ENCODE measurements around the gene UNC13C.

Gene UNC13C

DNA sequence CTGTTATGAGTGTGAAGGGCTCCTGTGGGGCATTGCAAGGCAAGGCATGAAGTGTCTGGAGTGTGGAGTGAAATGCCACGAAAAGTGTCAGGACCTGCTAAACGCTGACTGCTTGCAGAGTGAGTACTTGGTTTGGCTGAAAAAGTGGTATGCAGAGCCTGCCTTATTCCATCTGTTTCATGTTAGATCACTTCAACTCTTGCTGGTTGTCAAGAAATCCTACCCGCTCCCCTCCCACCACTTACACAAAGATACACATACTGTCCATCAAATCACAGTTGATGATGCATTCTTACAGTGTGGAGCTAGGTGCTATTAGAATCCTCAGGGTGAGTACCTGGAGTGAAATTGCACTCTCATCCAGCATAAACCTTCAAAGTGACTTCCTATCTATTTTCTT, 272.1 kb downstream of the UNC13C start:
- FAIRE-seq (no peak), DNase-seq (ENCODE audit: insufficient read length) (no peak)
- TF ChIP-seq POLR2A (IDR thresholded peaks at IDR 0.05; ENCODE audit: low read depth, low read length), result no peak
- TF ChIP-seq TAF1 (IDR thresholded peaks at IDR 0.05; ENCODE audit: borderline replicate concordance, low read depth, low read length), result no peak
- no peak for TF ChIP-seq POLR2AphosphoS5 (IDR thresholded peaks at IDR 0.05; ENCODE audit: low read depth, low read length)

DNA sequence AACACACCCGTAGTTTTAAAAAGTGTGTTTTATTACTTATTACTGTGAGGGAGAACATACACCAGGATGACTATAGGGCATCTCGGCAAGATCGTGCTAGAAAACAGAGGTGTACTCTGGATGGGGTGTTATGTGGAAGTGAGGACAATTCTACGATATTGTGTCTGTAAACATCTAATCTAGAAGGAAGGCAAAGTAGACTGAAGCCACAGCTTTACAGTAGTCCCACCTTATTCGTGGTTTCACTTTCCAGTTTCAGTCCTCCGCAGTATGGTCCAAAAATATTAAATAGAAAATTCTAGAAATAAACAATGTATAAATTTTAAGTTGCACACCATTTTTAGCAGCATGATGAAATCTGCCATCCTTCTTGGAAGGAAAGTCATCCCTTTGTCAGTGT, 277.9 kb downstream of the UNC13C start:
- no peak for DNase-seq (ENCODE audit: insufficient read length)
- no peak for FAIRE-seq
- no peak for TF ChIP-seq POLR2A (IDR thresholded peaks at IDR 0.05; ENCODE audit: low read depth, low read length)

DNA sequence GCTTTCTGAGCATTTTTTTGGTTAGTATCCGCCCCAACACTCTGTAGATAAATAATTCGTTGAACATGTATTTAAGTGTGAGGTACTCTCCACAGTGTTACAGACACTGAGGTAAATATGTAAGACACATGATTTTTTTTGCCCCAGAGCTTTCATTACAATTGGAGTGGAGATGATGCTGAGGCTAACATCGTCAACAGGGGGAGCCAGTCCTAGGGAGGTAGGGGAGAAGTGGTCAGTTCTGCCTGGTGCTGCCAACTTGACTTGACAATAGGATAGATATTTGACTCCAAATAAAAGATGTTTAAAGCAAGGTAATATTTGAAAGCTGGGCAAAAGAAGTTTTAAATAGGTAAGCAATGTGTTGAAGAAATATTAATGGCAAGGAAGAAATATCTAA, 295.7 kb downstream of the UNC13C start:
- TF ChIP-seq TAF1 (IDR thresholded peaks at IDR 0.05; ENCODE audit: borderline replicate concordance, low read depth, low read length) (no peak), POLR2A (IDR thresholded peaks at IDR 0.05; ENCODE audit: low read depth, low read length) (no peak), POLR2AphosphoS5 (IDR thresholded peaks at IDR 0.05; ENCODE audit: low read depth, low read length) (no peak)
- FAIRE-seq (no peak), DNase-seq (ENCODE audit: insufficient read length) (no peak)

DNA sequence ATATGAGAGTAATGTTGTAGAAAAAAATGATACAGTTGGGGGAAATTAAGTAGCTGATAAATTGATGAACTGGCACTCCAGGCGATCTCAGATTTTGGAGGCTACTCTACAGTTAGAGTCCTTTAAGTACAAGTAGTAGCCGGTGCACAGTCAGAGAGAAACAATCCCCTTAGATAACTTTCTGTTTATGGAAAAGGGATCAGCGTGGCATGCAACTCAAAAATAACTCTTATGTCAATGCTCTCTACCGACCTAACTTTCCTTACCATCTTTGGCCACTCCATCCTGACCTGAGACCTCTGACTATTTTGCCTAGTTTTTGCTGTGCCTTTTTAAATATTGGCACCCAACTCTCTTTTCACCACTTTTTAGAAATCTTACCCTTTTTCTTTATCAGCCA, 299.6 kb downstream of the UNC13C start:
- DNase-seq (ENCODE audit: insufficient read length) (no peak), FAIRE-seq (no peak)
- no peak for TF ChIP-seq POLR2AphosphoS5 (IDR thresholded peaks at IDR 0.05; ENCODE audit: low read depth, low read length)
- TF ChIP-seq TAF1 (IDR thresholded peaks at IDR 0.05; ENCODE audit: borderline replicate concordance, low read depth, low read length), result no peak
- TF ChIP-seq POLR2A (IDR thresholded peaks at IDR 0.05; ENCODE audit: low read depth, low read length), result no peak

DNA sequence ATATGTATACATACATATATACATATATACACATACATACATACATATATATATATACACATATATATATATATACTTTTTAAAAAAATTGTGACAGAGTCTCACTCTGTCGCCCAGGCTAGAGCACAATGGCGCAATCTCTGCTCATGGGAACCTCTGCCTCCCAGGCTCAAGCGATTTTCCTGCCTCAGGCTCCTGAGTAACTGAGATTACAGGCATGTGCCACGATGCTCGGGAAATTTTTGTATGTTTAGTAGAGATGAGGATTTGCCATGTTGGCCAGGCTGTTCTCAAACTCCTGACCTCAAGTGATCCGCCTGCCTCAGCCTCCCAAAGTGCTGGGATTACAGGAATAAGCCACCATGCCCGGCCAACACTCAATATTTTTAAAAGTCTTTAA, 302.5 kb downstream of the UNC13C start:
- no peak for TF ChIP-seq POLR2A (IDR thresholded peaks at IDR 0.05; ENCODE audit: low read depth, low read length)
- no peak for TF ChIP-seq POLR2AphosphoS5 (IDR thresholded peaks at IDR 0.05; ENCODE audit: low read depth, low read length)
- no peak for TF ChIP-seq TAF1 (IDR thresholded peaks at IDR 0.05; ENCODE audit: borderline replicate concordance, low read depth, low read length)

DNA sequence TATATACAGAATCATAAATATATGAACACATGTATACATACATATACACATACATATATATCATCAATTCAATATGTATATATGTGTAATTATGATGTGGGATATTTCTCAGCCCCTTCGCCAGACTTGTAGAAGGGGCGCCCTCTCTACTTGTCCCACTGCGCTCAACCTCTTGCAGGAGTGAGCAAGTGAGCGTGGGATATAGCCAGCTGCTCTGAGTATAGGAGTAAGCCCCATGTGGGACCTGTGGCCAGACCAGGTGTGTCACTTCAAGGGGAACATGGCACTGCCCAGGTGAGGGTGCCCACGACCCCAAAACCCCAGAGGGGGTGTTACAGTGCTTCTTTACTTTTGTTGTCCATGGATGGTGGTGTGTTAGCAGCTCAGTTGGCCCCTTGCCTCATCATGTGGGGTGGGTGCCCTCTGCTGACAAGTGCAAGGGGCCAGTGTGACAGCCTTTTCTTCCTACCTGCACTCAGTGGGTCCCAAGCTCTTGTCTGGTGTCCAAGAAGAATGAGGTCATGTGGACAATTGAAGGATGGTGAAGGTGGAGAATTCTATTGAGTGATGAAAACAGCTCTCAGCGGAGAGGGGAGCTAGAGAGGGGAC, 304.1 kb downstream of the UNC13C start:
- no peak for TF ChIP-seq POLR2A (IDR thresholded peaks at IDR 0.05; ENCODE audit: low read depth, low read length)
- no peak for TF ChIP-seq POLR2AphosphoS5 (IDR thresholded peaks at IDR 0.05; ENCODE audit: low read depth, low read length)
- TF ChIP-seq TAF1 (IDR thresholded peaks at IDR 0.05; ENCODE audit: borderline replicate concordance, low read depth, low read length), result no peak
- DNase-seq (ENCODE audit: insufficient read length) (no peak), FAIRE-seq (no peak)

More for the DNA sequence above, 302.5 kb downstream of the UNC13C start:
- DNase-seq (ENCODE audit: insufficient read length) (no peak), FAIRE-seq (no peak)

DNA sequence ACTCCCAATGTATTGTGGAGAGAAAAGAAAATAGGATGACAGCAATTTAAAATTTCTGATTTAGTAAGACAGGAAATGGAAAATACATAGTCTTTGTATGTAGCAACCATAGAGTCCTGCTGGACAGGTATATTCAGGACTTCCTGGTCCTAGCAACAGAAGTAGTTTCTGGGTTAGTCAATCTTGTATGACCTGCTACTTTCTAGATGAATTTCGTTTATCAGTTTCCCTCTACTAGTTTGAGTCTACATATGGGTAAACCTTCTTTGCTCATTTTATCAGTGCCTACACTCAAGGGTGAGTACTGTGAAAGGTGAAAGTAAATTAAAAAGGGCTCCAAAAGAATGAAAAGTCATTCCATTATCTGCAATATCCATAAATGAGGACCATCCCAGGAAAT, 309.8 kb downstream of the UNC13C start:
- FAIRE-seq, result no peak
- no peak for DNase-seq (ENCODE audit: insufficient read length)
- TF ChIP-seq POLR2AphosphoS5 (IDR thresholded peaks at IDR 0.05; ENCODE audit: low read depth, low read length) (no peak), TAF1 (IDR thresholded peaks at IDR 0.05; ENCODE audit: borderline replicate concordance, low read depth, low read length) (no peak), POLR2A (IDR thresholded peaks at IDR 0.05; ENCODE audit: low read depth, low read length) (no peak)

DNA sequence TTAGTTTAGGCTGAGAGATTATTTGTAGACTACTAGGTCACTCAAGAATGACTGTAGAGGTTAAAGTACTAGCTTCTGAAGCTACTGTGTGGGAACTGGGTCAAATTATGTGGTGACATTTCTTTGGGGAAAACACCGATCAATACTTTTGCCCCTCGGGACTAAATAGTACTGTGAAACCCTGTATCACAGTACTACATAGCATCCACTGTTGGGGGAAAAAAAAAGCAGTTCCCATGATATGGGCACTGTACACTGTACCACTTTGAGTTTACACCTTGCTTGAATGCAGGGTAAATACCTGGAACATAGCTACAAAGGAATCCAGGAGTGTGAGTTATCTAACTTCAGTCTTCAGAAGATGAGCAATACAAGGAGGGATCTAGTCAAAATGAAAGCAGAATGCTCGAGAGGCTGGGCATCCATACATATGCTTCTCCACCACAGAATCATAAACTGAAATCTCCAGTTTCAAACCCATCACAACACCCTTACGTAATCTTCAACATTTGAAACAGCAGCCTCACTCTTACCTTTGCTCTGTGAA, 311.4 kb downstream of the UNC13C start:
- TF ChIP-seq POLR2AphosphoS5 (IDR thresholded peaks at IDR 0.05; ENCODE audit: low read depth, low read length) (no peak), TAF1 (IDR thresholded peaks at IDR 0.05; ENCODE audit: borderline replicate concordance, low read depth, low read length) (no peak), POLR2A (IDR thresholded peaks at IDR 0.05; ENCODE audit: low read depth, low read length) (no peak)
- peak; percentile 53 for FAIRE-seq
- no peak for DNase-seq (ENCODE audit: insufficient read length)

DNA sequence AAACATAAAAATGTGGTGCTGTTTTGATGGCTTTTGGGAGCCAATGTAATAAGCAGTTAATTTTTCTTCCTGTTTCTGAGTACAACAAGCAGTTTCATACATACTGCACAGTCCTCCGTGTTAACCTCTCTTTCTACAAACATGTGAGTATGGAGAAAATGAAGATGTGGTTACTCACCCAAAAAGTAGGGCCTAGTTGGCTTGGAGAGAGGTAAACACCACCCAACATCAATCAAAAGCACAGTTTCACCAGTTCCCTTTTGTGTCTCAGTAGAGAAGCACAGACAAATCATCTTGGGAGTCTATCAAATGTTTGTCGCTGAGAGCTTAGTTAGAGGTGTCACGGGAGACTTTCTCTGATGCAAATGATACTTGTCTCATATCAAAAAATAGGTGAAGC, 320.2 kb downstream of the UNC13C start:
- DNase-seq (ENCODE audit: insufficient read length) (no peak), FAIRE-seq (no peak)
- TF ChIP-seq POLR2AphosphoS5 (IDR thresholded peaks at IDR 0.05; ENCODE audit: low read depth, low read length) (no peak), POLR2A (IDR thresholded peaks at IDR 0.05; ENCODE audit: low read depth, low read length) (no peak)

DNA sequence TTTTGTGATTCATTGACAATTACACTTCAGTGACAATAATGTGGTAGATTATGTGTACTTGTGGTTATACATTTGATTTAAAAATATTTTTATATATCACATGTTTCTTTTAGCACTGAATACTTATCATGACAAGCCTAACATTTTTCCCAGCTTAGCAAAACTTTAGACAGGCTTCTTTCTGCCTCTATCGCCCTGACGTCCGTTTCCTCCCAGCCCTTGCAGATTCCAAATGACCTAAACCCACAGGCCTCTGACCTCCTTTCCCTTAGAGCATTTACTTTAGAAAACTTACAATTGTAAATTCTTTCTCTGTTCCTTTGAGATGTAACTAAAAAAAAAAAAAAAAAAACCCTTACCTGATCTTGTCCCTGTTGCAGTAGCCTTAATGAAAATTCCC, 326.1 kb downstream of the UNC13C start:
- no peak for FAIRE-seq
- TF ChIP-seq TAF1 (IDR thresholded peaks at IDR 0.05; ENCODE audit: borderline replicate concordance, low read depth, low read length) (no peak), POLR2A (IDR thresholded peaks at IDR 0.05; ENCODE audit: low read depth, low read length) (no peak), POLR2AphosphoS5 (IDR thresholded peaks at IDR 0.05; ENCODE audit: low read depth, low read length) (no peak)
- no peak for DNase-seq (ENCODE audit: insufficient read length)

DNA sequence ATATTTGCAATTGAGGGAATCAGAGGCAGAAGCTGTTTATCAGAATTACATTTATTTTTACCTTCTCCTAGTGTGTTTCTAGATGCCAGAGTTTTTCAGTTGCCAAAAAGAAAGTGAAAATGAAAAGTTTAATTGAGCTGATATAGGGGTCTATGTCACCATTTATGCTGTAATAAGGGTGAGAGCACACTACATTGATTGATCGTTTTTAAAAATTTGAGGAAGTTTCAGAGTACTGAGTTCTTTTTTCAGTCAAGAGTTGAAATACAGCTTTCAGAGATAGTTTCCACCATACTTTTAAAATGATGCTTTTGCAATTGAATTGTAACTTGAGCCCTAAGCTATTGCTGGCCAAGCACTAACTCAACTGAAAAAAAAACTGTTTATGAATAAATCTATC, 326.9 kb downstream of the UNC13C start:
- FAIRE-seq, result no peak
- TF ChIP-seq TAF1 (IDR thresholded peaks at IDR 0.05; ENCODE audit: borderline replicate concordance, low read depth, low read length) (no peak), POLR2AphosphoS5 (IDR thresholded peaks at IDR 0.05; ENCODE audit: low read depth, low read length) (no peak), POLR2A (IDR thresholded peaks at IDR 0.05; ENCODE audit: low read depth, low read length) (no peak)
- no peak for DNase-seq (ENCODE audit: insufficient read length)

DNA sequence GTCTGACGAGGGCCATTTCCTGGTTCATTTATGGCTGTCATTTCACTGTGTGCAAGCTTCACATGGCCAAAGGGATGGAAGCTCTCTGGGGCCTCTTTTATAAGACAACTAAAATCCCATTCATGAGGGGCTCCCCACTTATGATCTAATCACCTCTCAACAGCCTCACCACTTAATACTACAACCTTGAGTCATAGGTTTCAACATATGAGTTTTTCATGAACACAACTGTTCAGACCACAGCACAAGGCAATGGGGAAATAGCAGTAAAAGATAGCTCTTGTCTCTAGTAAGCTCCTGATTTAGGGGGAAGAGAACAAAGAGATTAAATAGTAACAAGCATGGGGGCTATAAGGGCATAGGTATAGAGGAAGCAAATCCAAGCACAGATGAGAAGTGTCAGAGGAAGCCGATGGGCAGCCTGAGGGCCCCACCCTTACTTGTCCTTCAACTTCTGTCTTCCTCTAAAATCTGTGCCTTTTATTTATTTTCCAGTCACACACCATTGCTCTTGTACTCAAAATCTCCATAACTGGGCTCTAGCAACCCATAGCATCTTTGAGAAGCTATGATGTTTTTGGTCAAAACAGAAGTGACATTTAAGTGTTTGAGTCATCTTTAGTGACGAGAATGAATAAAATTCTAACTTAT, 329.1 kb downstream of the UNC13C start:
- peak; percentile 21 for FAIRE-seq
- no peak for DNase-seq (ENCODE audit: insufficient read length)
- TF ChIP-seq POLR2AphosphoS5 (IDR thresholded peaks at IDR 0.05; ENCODE audit: low read depth, low read length), result no peak
- TF ChIP-seq POLR2A (IDR thresholded peaks at IDR 0.05; ENCODE audit: low read depth, low read length), result no peak
- TF ChIP-seq TAF1 (IDR thresholded peaks at IDR 0.05; ENCODE audit: borderline replicate concordance, low read depth, low read length), result no peak

All from GM12892 (cell line).